Activated CD4-positive, alpha-beta memory T cell treated with anti-CD3 and anti-CD28 coated beads for 36 hours (primary cell): Measurements from ENCODE around the gene DNAH17. TPM values are rescaled to one million over a fixed set of nuclear protein-coding genes. Genes with fewer than 3 reads are reported as not detected.

Source experiments
- CTCF ChIA-PET: fragments of 350-600 bp; sonication (Branson Sonifier 250); formaldehyde crosslinking; loops from one replicate; lab custom pipeline; 2021; ENCODE audit warnings: antibody characterized with exemption, inconsistent platforms; lab: Charles Lee
- POLR2A ChIA-PET: fragments of 350-600 bp; sonication (Branson Sonifier 250); formaldehyde crosslinking; loops from one replicate; lab custom pipeline; 2021; ENCODE audit warnings: antibody characterized with exemption; lab: Charles Lee
- DNase-seq: peaks from one replicate; pipeline ENCODE4 v3.0.0-alpha.2; 2020
- H3K27ac Mint-ChIP-seq: one replicate; pipeline ENCODE4 v1.8.0; 2021; ENCODE audit warnings: mixed read lengths
- H3K27me3 Mint-ChIP-seq: one replicate; pipeline ENCODE4 v1.8.0; 2021; ENCODE audit warnings: mixed read lengths
- H3K36me3 Mint-ChIP-seq: one replicate; pipeline ENCODE4 v1.8.0; 2021; ENCODE audit warnings: mixed read lengths
- H3K4me1 Mint-ChIP-seq: one replicate; pipeline ENCODE4 v1.8.0; 2021; ENCODE audit warnings: low read depth, mixed read lengths
- H3K4me3 Mint-ChIP-seq: one replicate; pipeline ENCODE4 v1.8.0; 2021; ENCODE audit warnings: mild to moderate bottlenecking, mixed read lengths
- H3K9me3 Mint-ChIP-seq: one replicate; pipeline ENCODE4 v1.8.0; 2021; ENCODE audit warnings: mixed read lengths
- intact Hi-C: fragments of 100-400 bp; cut with micrococcal nuclease; formaldehyde crosslinking; loops from one replicate; pipeline ENCODE4 v1.15.1; 2023
- total RNA-seq, 2 experiments: library from RNA; stranded (reverse); gene quantifications; one replicate each; pipeline ENCODE4 v1.2.3, GENCODE V29; 2021

The DNAH17 gene
- total RNA-seq, 2 experiments from 2014 or later, result 0.21 to 0.29 TPM

DNA sequence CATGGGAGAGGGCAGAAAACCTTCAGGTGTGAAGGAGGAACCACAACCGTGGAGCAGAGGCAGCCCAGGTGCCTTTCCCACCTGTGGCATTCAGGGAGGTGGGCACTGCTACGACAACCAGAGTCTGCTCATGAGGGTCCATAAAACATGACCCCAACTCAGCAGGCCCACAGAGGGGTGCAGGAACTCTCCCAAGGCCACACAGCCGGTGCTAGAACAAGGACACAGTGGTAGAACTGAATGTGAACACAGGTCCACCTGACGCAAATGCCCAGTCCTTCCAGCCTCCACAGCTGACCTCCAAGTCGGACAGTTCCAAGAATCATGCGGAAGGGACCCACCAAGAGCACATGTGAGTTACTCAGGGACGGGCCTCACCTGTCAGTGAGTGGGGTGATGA lies 76.4 kb downstream of the DNAH17 start:
- intact Hi-C loops, result no loop called here
- Mint-ChIP-seq H3K27ac (no peak overlapping the region), H3K9me3 (no peaks in the 10 kb centered on the region), H3K4me3 (no peak overlapping the region), H3K4me1 (no peaks in the 10 kb centered on the region), H3K36me3 (no peaks in the 10 kb centered on the region), H3K27me3 (no peaks in the 10 kb centered on the region)
- CTCF ChIA-PET, result no interaction called here
- POLR2A ChIA-PET, result no interaction called here
- DNase-seq, result no peak

DNA sequence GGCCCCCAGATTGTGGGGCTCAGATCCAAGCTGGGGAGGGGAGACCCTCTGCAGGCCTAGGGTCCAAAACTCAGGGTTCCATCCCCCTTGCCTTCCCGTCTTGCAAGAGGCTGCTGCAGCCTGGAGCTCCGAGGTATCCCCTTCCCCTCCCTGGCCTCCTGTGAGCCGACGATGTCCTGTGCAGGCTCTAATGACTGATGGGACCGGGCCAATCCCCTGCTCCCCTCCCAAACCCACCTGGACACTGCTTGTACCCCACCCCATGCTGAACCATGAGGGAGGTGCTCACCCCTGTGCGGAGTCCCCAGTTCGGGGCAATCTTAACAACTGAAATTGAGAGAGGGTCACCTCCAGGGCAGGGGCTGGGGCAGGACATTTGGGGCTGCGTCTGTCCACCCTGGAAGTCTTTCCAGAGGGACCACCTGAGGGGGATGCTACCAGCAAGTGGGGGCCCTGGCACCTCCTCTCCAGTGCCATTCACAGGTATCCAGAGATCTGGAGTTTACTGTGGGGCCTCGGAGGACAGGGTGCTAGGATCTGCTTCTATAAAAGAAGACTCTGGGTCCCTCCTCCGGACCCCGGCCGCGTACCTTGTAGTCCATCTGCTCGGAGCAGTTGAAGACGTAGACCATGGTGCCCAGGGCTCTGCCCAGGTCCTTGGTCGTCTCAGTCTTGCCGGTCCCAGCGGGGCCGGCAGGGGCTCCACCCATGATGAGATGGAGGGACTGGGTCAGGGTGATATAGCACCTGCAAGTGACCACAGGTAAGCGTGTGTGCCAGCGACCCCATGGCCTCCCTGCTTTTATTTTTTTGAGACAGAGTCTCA lies 77.3 kb downstream of the DNAH17 start:
- no peaks in the 10 kb centered on the region for H3K27me3 Mint-ChIP-seq
- DNase-seq, result no peak
- no peaks in the 10 kb centered on the region for H3K4me1 Mint-ChIP-seq
- ChIA-PET CTCF (no interaction called here), POLR2A (no interaction called here)
- no peak overlapping the region for H3K27ac Mint-ChIP-seq
- intact Hi-C loops, result loop anchor here (5.0 kb wide), 1 partner anchor 342 kb away; the partner anchor contains the start of gene USP36
- H3K36me3 Mint-ChIP-seq, result no peaks in the 10 kb centered on the region
- no peaks in the 10 kb centered on the region for H3K9me3 Mint-ChIP-seq
- no peak overlapping the region for H3K4me3 Mint-ChIP-seq

DNA sequence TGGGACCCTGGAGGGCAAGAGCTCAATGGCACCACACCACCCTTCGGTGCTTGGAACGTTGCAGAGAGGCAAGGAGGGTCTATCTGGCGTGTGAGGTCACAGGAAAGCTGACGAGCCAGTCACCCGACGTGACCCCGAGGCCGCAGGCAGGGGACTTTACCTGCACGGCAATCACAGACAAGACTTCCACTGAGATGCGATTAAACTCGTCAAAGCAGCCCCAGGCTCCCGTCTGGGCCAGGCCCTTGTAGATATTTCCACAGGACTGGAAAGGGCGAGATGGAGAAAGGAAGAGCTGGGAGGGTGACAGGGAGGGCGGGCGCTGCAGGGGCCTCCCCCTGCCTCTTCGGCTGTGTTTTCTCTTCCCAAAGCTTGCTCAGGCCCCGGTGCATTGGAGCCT lies 78.3 kb downstream of the DNAH17 start:
- Mint-ChIP-seq H3K4me3 (no peak overlapping the region), H3K27ac (no peak overlapping the region), H3K9me3 (no peaks in the 10 kb centered on the region), H3K27me3 (no peaks in the 10 kb centered on the region), H3K36me3 (no peaks in the 10 kb centered on the region), H3K4me1 (no peaks in the 10 kb centered on the region)
- no peak for DNase-seq
- ChIA-PET POLR2A (no interaction called here), CTCF (no interaction called here)
- intact Hi-C loops, result loop anchor here (5.0 kb wide), 1 partner anchor 343 kb away; the partner anchor contains the start of gene USP36

DNA sequence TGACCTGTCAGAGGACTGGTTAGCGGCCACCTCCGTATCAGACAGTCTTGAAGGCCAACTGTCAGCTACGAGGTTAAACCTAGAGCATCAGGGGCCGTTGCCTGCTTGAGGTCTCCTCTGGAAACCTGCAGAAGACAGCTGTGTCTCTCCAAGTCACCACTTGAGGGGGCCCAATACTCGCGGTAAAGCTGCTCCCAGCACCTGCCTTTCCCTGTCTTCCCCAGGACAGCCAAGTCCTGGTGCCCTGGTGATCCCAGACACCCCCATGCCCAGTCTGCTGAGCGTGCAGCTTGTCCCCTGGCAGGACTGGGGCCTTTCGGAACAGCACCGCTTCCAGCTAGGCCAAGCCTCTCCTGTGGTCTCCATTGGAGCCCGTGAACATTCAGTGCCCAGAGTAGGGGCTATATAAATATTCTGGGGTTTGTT lies 80.1 kb downstream of the DNAH17 start:
- Mint-ChIP-seq H3K36me3 (no peaks in the 10 kb centered on the region), H3K27ac (no peak overlapping the region), H3K27me3 (no peaks in the 10 kb centered on the region), H3K4me1 (no peaks in the 10 kb centered on the region), H3K9me3 (no peaks in the 10 kb centered on the region), H3K4me3 (no peak overlapping the region)
- DNase-seq, result peak; percentile 72
- intact Hi-C loops, result loop anchor here (1.0 to 5.0 kb wide), 3 partner anchors 212 to 345 kb away; partner anchors contain the start of gene USP36
- POLR2A ChIA-PET, result no interaction called here
- CTCF ChIA-PET, result interaction anchor here (0.7 to 2.1 kb wide), 16 partner anchors 11 to 475 kb away, joined by 3 to 12 read pairs (median 5); partner anchors contain the start of gene USP36

DNA sequence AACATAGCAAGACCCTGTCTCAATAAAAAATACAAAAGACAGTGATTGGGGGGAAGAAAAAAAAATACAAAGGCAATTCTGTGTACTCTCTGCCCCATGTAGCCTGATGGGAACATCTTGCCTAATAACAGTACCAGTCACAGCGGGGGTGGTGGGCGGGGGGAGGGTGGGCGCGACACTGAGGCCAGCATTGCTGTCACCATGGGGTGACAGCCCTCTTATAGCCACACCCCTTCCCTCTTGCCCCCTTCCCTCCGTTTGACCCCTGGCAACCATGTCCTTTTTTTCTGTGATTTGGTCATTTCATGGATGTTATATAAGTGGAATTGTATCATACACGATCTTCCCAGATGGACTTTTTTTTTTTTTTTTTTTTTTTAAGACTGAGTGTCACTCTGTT lies 80.9 kb downstream of the DNAH17 start:
- H3K4me1 Mint-ChIP-seq, result no peaks in the 10 kb centered on the region
- no peaks in the 10 kb centered on the region for H3K27me3 Mint-ChIP-seq
- no peak overlapping the region for H3K27ac Mint-ChIP-seq
- DNase-seq, result no peak
- ChIA-PET POLR2A (no interaction called here), CTCF (interaction anchor here (1.1 to 2.1 kb wide), 7 partner anchors 10 to 475 kb away, joined by 3 to 12 read pairs (median 8); partner anchors contain the start of gene USP36)
- intact Hi-C loops, result loop anchor here (2.0 to 5.0 kb wide), 2 partner anchors 212 to 346 kb away; partner anchors contain the start of gene USP36
- no peaks in the 10 kb centered on the region for H3K9me3 Mint-ChIP-seq
- H3K36me3 Mint-ChIP-seq, result no peaks in the 10 kb centered on the region
- H3K4me3 Mint-ChIP-seq, result no peak overlapping the region

DNA sequence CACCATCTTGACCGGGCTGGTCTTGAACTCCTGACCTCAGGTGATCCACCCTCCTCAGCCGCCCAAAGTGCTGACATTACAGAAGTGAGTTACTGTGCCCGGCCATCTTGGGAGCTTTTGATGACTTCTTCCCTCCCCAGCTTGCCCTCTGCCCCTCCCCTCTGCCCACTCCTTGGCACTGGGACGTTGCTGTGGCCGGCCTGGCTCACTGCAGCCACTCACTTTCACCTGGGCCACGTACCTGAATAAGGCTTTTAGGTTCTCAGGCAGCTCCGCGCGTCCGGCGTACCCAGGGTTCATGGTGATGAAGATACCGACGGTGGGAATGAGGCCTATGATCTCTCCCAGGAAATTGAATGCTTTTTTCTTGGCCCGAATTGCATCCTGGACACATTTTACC lies 81.6 kb downstream of the DNAH17 start:
- intact Hi-C loops, result loop anchor here (2.0 to 5.0 kb wide), 2 partner anchors 213 to 347 kb away; partner anchors contain the start of gene USP36
- CTCF ChIA-PET, result no interaction called here
- H3K27ac Mint-ChIP-seq, result no peak overlapping the region
- H3K36me3 Mint-ChIP-seq, result no peaks in the 10 kb centered on the region
- H3K27me3 Mint-ChIP-seq, result no peaks in the 10 kb centered on the region
- no peaks in the 10 kb centered on the region for H3K9me3 Mint-ChIP-seq
- no peak for DNase-seq
- POLR2A ChIA-PET, result no interaction called here
- no peak overlapping the region for H3K4me3 Mint-ChIP-seq
- H3K4me1 Mint-ChIP-seq, result no peaks in the 10 kb centered on the region

DNA sequence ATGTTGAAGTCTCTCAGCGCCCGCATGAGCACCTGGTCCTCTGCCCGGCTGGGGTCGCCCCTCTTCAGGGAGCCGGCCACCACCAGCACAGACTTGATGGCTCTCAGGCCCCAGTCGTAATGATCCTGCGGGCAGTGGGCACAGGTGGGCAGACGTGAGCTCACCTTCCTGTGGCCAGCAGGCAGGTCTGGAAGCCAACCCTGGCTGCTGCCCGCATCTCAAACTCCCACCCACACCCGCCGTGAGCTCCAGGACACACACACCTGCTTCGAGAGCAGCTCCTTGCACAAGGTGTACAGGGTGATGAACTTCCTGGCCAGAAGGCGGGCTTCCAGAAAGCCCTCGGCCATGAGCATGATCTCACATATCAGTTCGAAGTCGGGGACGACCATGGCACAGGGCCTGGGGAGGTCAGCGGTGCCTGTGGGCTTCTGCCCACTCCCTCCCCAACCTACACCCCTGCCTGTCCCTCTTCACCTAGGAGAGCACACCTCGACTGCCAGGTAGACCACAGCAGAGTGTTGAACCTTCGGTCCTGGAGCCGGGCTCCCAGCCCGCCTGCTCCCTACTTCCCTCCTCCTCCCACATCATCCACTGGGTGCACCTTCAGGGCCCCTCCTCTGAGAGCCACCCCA lies 82.4 kb downstream of the DNAH17 start:
- ChIA-PET CTCF (no interaction called here), POLR2A (no interaction called here)
- DNase-seq, result no peak
- no peaks in the 10 kb centered on the region for H3K4me1 Mint-ChIP-seq
- intact Hi-C loops, result loop anchor here (5.0 kb wide), 1 partner anchor 347 kb away; the partner anchor contains the start of gene USP36
- H3K36me3 Mint-ChIP-seq, result no peaks in the 10 kb centered on the region
- H3K27me3 Mint-ChIP-seq, result no peaks in the 10 kb centered on the region
- H3K4me3 Mint-ChIP-seq, result no peak overlapping the region
- no peaks in the 10 kb centered on the region for H3K9me3 Mint-ChIP-seq
- no peak overlapping the region for H3K27ac Mint-ChIP-seq

DNA sequence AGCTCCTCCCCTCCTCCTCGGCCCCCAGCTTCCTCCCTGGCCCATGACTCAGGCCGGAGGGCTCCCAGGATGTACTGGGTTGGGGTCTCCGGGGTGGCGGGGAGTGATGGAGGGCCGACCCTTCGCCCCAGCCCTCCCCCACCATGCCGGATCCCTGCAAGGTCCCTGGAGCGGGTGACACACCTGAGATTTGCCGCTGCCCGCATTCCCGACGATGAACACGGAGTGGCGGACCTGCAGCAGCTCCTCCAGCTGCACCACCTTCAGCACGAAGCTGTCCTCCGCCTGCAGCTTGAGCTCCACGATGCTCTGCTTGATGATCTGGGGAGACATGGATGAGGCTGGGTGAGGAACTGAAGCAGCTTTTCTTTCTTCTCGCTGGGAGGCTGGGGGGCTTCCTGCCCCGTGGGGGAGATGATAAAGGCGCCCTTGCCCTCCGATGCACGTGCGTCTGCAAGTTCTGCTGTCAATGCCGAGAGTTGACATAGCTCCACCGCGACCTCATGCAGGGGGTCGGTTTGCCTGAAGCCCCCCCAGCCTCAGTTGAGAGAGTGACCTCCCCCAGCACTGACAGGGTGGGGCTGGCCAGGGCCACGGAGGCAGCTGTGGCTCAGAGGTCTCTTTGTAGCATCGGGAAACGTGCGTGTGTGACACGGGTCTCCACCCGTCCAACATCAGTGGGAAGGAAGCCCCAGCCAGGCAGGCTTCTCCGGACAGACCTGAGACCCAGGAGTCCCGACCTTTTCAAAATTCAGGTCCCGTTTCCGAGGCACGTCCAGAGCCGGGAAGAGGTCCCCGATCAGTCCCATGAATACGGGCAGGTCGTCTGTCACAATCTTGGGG lies 83.1 kb downstream of the DNAH17 start:
- Mint-ChIP-seq H3K27ac (no peak overlapping the region), H3K4me1 (no peaks in the 10 kb centered on the region), H3K27me3 (no peaks in the 10 kb centered on the region), H3K9me3 (no peaks in the 10 kb centered on the region), H3K4me3 (no peak overlapping the region), H3K36me3 (no peaks in the 10 kb centered on the region)
- POLR2A ChIA-PET, result no interaction called here
- intact Hi-C loops, result no loop called here
- CTCF ChIA-PET, result interaction anchor here (0.8 kb wide), 1 partner anchor 246 kb away, joined by 4 read pairs; no protein-coding TSS in a partner anchor
- DNase-seq, result no peak

DNA sequence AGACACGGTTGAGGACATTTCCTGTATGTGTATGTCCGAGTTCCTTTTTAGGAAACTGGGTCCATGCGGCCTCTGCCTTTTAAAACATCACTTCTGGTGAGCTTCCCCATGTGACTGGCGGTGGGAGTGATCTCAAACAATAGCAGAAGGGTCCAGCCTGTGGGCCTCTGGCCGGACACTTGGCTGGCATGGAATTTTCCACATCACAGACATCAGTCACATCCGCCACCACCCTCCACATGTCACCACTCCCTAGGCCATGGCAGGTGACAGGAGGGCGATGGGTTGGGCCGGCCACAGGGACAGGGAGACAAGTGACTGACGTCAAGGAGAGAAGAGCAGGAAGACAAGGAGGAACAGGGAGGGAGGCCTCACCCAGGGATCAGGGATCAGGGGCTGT lies 83.7 kb downstream of the DNAH17 start:
- DNase-seq, result no peak
- POLR2A ChIA-PET, result no interaction called here
- H3K27ac Mint-ChIP-seq, result no peak overlapping the region
- no peaks in the 10 kb centered on the region for H3K27me3 Mint-ChIP-seq
- no peaks in the 10 kb centered on the region for H3K9me3 Mint-ChIP-seq
- H3K4me3 Mint-ChIP-seq, result no peak overlapping the region
- CTCF ChIA-PET, result interaction anchor here (0.8 kb wide), 1 partner anchor 245 kb away, joined by 4 read pairs; no protein-coding TSS in a partner anchor
- intact Hi-C loops, result no loop called here
- no peaks in the 10 kb centered on the region for H3K36me3 Mint-ChIP-seq
- H3K4me1 Mint-ChIP-seq, result no peaks in the 10 kb centered on the region

DNA sequence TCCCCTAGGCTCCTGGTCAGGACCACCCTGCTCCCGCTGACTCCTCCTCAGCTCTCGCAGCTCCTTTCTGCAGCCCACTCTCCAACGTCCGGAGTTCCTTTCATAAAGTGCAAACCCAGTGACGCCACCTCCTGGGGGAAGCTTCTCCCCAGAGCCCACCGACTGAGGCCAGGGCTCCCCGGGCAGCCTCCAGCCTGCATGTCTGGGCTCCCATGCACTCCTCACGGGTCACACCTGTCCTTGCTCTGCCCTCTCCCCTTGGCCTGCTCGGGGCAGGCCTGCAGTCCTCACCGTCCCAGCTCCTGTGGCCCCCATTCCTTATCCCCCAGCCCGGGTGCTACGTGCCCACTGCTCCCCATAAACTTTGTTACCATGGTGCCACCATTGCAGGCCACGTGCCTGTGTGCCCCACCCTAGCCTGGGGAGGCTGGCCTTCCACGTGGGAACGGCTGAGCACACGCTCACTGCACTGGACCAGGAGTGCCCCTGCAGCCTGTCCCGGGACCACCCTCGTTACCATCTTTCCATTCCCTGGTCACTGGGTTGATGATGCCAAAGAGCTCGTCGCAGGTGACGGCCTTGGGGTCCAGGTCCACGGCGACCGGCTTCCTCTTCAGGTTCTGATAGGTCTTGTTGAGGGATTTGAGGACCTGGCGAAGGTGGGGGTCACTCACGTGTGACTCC lies 84.9 kb downstream of the DNAH17 start:
- no peaks in the 10 kb centered on the region for H3K27me3 Mint-ChIP-seq
- no peak for DNase-seq
- no peak overlapping the region for H3K4me3 Mint-ChIP-seq
- ChIA-PET CTCF (no interaction called here), POLR2A (no interaction called here)
- intact Hi-C loops, result no loop called here
- H3K36me3 Mint-ChIP-seq, result no peaks in the 10 kb centered on the region
- no peak overlapping the region for H3K27ac Mint-ChIP-seq
- no peaks in the 10 kb centered on the region for H3K4me1 Mint-ChIP-seq
- H3K9me3 Mint-ChIP-seq, result no peaks in the 10 kb centered on the region
